Endothelial cell of umbilical vein (primary cell): Measurements from ENCODE around the gene SLC35A4. TPM values are rescaled to one million over a fixed set of nuclear protein-coding genes. Genes with fewer than 3 reads are reported as not detected.

Experiments used
- BruUV-seq: library from RNA; stranded (reverse); fragments of 400-500 nt; replicated peaks from 2 replicates; lab custom pipeline; 2021; lab: Mats Ljungman, UMichigan
- CTCF ChIA-PET: fragments of 300-600, 350-600 bp; sonication (Branson Sonifier 250); formaldehyde crosslinking; loops from one replicate; lab custom pipeline; 2021; ENCODE audit warnings: antibody characterized with exemption, inconsistent platforms; lab: Charles Lee
- POLR2A ChIA-PET: fragments of 300-600, 350-600 bp; sonication (Branson Sonifier 250); formaldehyde crosslinking; loops from one replicate; lab custom pipeline; 2021; ENCODE audit warnings: antibody characterized with exemption, inconsistent platforms; lab: Charles Lee
- DNase-seq: peaks from one replicate; pipeline ENCODE4 v3.0.0-alpha.2; 2011; ENCODE audit warnings: low read depth, low spot score
- FAIRE-seq: peaks from 2 replicates; lab custom pipeline; 2011; peaks lifted over from hg19 to GRCh38; lab: Jason Lieb, UNC
- H2AFZ ChIP-seq: 2 replicates; pipeline ENCODE4 v1.6.0; 2012; ENCODE audit warnings: low read depth, low read length, control low read depth, inconsistent platforms
- H3K27ac ChIP-seq: 2 replicates; pipeline ENCODE4 v1.5.1; 2011; ENCODE audit warnings: low read depth, mild to moderate bottlenecking, control low read depth, low read length, moderate library complexity; ENCODE audit not compliant: insufficient read depth
- H3K27me3 ChIP-seq, 2 experiments: 2 replicates each; pipeline versions ENCODE4 v1.6.0 to v1.6.1; 2011; ENCODE audit warnings: low read length in 2 of 2, mixed read lengths in 1 of 2; ENCODE audit not compliant: control insufficient read depth in 2 of 2, insufficient read depth in 2 of 2
- H3K36me3 ChIP-seq, 2 experiments: 2 replicates in 1 of 2; 3 replicates in 1 of 2; pipeline ENCODE4 v1.5.1; 2011; ENCODE audit warnings: low read length in 2 of 2, mild to moderate bottlenecking in 1 of 2, moderate library complexity in 1 of 2; ENCODE audit not compliant: control insufficient read depth in 2 of 2, insufficient read depth in 2 of 2; ENCODE audit errors: extremely low read depth in 1 of 2
- H3K4me1 ChIP-seq: 3 replicates; pipeline ENCODE4 v1.5.1; 2011; ENCODE audit warnings: mild to moderate bottlenecking, low read length; ENCODE audit not compliant: control insufficient read depth, insufficient read depth; ENCODE audit errors: extremely low read depth
- H3K4me2 ChIP-seq: 2 replicates; pipeline ENCODE4 v1.6.1; 2011; ENCODE audit warnings: low read length, control low read depth, mixed read lengths; ENCODE audit not compliant: insufficient read depth
- H3K4me3 ChIP-seq, 3 experiments: fragments of 200-600 bp in 1 of 3; sonication (generic), shearing (Covaris generic) in 1 of 3; replicated peaks in 1 of 3; 2 replicates each; pipeline ENCODE4 v1.5.1; 2011 to 2016; ENCODE audit warnings: control low read depth in 3 of 3, low read length in 3 of 3, mild to moderate bottlenecking in 2 of 3, inconsistent platforms in 1 of 3, low read depth in 1 of 3, moderate library complexity in 1 of 3; ENCODE audit not compliant: insufficient read depth in 1 of 3
- H3K79me2 ChIP-seq: 2 replicates; pipeline ENCODE4 v1.6.0; 2012; ENCODE audit warnings: low read length, inconsistent platforms; ENCODE audit not compliant: control insufficient read depth, insufficient read depth
- H3K9ac ChIP-seq: replicated peaks from 2 replicates; pipeline ENCODE3; 2011; ENCODE audit warnings: low read length, control low read depth; ENCODE audit not compliant: insufficient read depth; ENCODE audit errors: extremely low read depth
- H3K9me1 ChIP-seq: replicated peaks from 3 replicates; pipeline ENCODE4 v1.6.0; 2011; ENCODE audit warnings: mild to moderate bottlenecking, low read length; ENCODE audit not compliant: control insufficient read depth, insufficient read depth; ENCODE audit errors: extremely low read depth
- H3K9me3 ChIP-seq: replicated peaks from 2 replicates; pipeline ENCODE4 v1.5.1; 2012; ENCODE audit warnings: low read length, inconsistent platforms; ENCODE audit not compliant: control insufficient read depth, insufficient read depth
- H4K20me1 ChIP-seq: replicated peaks from 2 replicates; pipeline ENCODE3; 2011; ENCODE audit warnings: mild to moderate bottlenecking, low read length; ENCODE audit not compliant: control insufficient read depth, insufficient read depth; ENCODE audit errors: extremely low read depth
- EZH2 ChIP-seq: IDR thresholded peaks from 2 replicates; pipeline ENCODE4 v1.6.1; 2012; ENCODE audit warnings: borderline replicate concordance, low read depth, mild to moderate bottlenecking, moderate library complexity, low read length, inconsistent platforms; ENCODE audit not compliant: severe bottlenecking
- FOS ChIP-seq: IDR thresholded peaks from 2 replicates; pipeline ENCODE4 v1.6.1; 2011; ENCODE audit warnings: mild to moderate bottlenecking, low read length, moderate library complexity, borderline replicate concordance; ENCODE audit not compliant: insufficient read depth
- GATA2 ChIP-seq: IDR thresholded peaks from 2 replicates; pipeline ENCODE4 v1.7.0; 2011; ENCODE audit warnings: low read depth, mild to moderate bottlenecking, moderate library complexity, mixed read lengths, low read length; ENCODE audit not compliant: insufficient read length, insufficient read depth
- JUN ChIP-seq: IDR thresholded peaks from 2 replicates; pipeline ENCODE4 v1.6.1; 2011; ENCODE audit warnings: borderline replicate concordance, low read depth; ENCODE audit not compliant: insufficient read length, insufficient read depth
- MYC ChIP-seq: IDR thresholded peaks from one replicate; pipeline ENCODE4 v1.6.1; 2011; ENCODE audit warnings: mild to moderate bottlenecking, low read depth, low read length
- POLR2A ChIP-seq: IDR thresholded peaks from 2 replicates; pipeline ENCODE4 v1.6.1; 2012; ENCODE audit warnings: low read depth, mild to moderate bottlenecking, control low read depth, low read length
- POLR2AphosphoS5 ChIP-seq: IDR thresholded peaks from 2 replicates; pipeline ENCODE4 v1.6.1; 2012; ENCODE audit warnings: low read depth, mild to moderate bottlenecking, control low read depth, low read length, moderate library complexity; ENCODE audit not compliant: insufficient read depth
- dilution Hi-C: fragments of 300-500 bp; cut with MboI; formaldehyde crosslinking; loops from one replicate; pipeline ENCODE4 v1.15.0; 2019; ENCODE audit warnings: low sequenced_read_pairs; ENCODE audit not compliant: extremely low pct_ligation_motif_present
- intact Hi-C: fragments of 100-400 bp; cut with micrococcal nuclease; formaldehyde crosslinking; loops from one replicate; pipeline ENCODE4 v1.10.0; 2022
- polyA plus RNA-seq, 4 experiments: library from polyadenylated mRNA; depleted of rRNA in 3 of 4; stranded (reverse) in 3 of 4; unstranded in 1 of 4; fragments of >200 nt; gene quantifications; 2 replicates each; pipeline versions ENCODE4 v1.2.1 to v1.2.3, GENCODE V29; 2011 to 2012; ENCODE audit warnings: missing spikeins in 1 of 4
- total RNA-seq: library from RNA; stranded (reverse); gene quantifications from 2 replicates; pipeline ENCODE4 v1.2.3, GENCODE V29; 2021
- TF ChIP-seq, protein P1 (sequence below): IDR thresholded peaks from 2 replicates; pipeline ENCODE4 v1.6.1; 2011; ENCODE audit not compliant: insufficient read depth, insufficient read length
- TF ChIP-seq, protein P2 (sequence below), 2 donors: IDR thresholded peaks; 1 replicate in 1 of 2; 2 replicates in 1 of 2; pipeline ENCODE4 v1.5.1; 2011; ENCODE audit warnings: low read length in 2 of 2, mild to moderate bottlenecking in 2 of 2, moderate library complexity in 2 of 2, control low read depth in 1 of 2, inconsistent platforms in 1 of 2, low read depth in 1 of 2; ENCODE audit not compliant: insufficient read depth in 1 of 2; ENCODE audit errors: extremely low read depth in 1 of 2

The SLC35A4 gene
- total and polyA plus RNA-seq, 2 donors (not counting 3 experiments of a cell fraction or from before 2014, with no cell fraction given) = 65.6 to 118 TPM

DNA sequence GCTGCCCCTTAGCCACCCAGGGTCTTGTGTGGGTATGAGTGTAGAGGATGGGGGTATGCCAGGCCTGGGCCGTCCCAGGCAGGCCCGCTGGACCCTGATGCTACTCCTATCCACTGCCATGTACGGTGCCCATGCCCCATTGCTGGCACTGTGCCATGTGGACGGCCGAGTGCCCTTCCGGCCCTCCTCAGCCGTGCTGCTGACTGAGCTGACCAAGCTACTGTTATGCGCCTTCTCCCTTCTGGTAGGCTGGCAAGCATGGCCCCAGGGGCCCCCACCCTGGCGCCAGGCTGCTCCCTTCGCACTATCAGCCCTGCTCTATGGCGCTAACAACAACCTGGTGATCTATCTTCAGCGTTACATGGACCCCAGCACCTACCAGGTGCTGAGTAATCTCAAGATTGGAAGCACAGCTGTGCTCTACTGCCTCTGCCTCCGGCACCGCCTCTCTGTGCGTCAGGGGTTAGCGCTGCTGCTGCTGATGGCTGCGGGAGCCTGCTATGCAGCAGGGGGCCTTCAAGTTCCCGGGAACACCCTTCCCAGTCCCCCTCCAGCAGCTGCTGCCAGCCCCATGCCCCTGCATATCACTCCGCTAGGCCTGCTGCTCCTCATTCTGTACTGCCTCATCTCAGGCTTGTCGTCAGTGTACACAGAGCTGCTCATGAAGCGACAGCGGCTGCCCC lies 2.6 kb downstream of the SLC35A4 start:
- BruUV-seq = no TSS peak

More for the DNA sequence above, 2.6 kb downstream of the SLC35A4 start:
- Histone ChIP-seq H3K4me1 (peaks cover 8% of the 10 kb centered on the region), H3K27ac (no peak overlapping the region), H3K4me2 (no peak overlapping the region), H3K79me2 (peaks cover 9% of the 10 kb centered on the region), H3K9me3 (no peaks in the 10 kb centered on the region), H3K27me3 (no peaks in the 10 kb centered on the region), H3K4me3 (no peak overlapping the region), H3K9me1 (no peaks in the 10 kb centered on the region), H3K9ac (no peak overlapping the region), H4K20me1 (no peaks in the 10 kb centered on the region), H3K36me3 (peaks cover 3 to 24% of the 10 kb centered on the region in 2 experiments), H2AFZ (no peak overlapping the region)
- TF ChIP-seq, protein P1, sequence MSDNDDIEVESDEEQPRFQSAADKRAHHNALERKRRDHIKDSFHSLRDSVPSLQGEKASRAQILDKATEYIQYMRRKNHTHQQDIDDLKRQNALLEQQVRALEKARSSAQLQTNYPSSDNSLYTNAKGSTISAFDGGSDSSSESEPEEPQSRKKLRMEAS = no peak
- TF ChIP-seq FOS (no peak), JUN (no peak), EZH2 (no peak), POLR2AphosphoS5 (no peak), GATA2 (no peak), POLR2A (no peak), MYC (no peak)
- TF ChIP-seq, protein P2, sequence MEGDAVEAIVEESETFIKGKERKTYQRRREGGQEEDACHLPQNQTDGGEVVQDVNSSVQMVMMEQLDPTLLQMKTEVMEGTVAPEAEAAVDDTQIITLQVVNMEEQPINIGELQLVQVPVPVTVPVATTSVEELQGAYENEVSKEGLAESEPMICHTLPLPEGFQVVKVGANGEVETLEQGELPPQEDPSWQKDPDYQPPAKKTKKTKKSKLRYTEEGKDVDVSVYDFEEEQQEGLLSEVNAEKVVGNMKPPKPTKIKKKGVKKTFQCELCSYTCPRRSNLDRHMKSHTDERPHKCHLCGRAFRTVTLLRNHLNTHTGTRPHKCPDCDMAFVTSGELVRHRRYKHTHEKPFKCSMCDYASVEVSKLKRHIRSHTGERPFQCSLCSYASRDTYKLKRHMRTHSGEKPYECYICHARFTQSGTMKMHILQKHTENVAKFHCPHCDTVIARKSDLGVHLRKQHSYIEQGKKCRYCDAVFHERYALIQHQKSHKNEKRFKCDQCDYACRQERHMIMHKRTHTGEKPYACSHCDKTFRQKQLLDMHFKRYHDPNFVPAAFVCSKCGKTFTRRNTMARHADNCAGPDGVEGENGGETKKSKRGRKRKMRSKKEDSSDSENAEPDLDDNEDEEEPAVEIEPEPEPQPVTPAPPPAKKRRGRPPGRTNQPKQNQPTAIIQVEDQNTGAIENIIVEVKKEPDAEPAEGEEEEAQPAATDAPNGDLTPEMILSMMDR (IDR thresholded peaks at IDR 0.05; ENCODE audit: extremely low read depth in 1 of 2, insufficient read depth in 1 of 2, low read depth in 1 of 2, low read length in 2 of 2) = no peak
- ChIA-PET POLR2A (no interaction called here), CTCF (no interaction called here)
- FAIRE-seq = no peak
- dilution Hi-C loops (no loop called here), intact Hi-C loops (no loop called here)
- DNase-seq = no peak
